Upper lobe of left lung (tissue), 4 donors: ENCODE measurements around the gene THOC6.

Experiments used
- POLR2AphosphoS5 ChIP-seq, 2 donors: sonication (generic); formaldehyde crosslinking; IDR thresholded peaks; one replicate each; pipeline ENCODE4 v1.5.1; 2017; ENCODE audit warnings: antibody characterized with exemption in 2 of 2
- TF ChIP-seq, protein P1 (sequence below), 6 experiments: fragments of 450-650 bp in 4 of 6; fragments of 200-600 bp in 2 of 6; sonication (generic) in 2 of 6; IDR thresholded peaks; one replicate each; pipeline ENCODE4 v1.5.1; 2016 to 2019; ENCODE audit warnings: antibody characterized with exemption in 6 of 6

DNA sequence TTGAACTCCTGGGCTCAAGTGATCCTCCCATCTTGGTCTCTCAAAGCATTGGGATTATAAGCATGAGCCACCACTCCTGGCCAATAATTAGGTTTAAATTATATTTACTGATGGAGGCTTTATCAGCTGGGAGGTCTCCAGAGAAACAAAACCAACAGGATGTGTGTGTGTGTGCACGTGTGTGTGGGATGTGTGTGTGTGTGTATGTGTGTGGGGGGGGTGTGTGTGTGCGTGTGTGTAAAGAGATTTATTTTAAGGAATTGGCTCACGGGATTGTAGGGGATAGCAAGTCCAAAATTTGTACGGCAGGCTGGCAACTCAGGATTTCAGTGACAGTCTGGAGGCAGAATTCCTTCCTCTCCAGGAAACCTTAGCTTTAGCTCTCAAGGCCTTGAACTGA, 27.2 kb downstream of the THOC6 start:
- TF ChIP-seq POLR2AphosphoS5 (IDR thresholded peaks at IDR 0.05): no peak
- TF ChIP-seq, protein P1, sequence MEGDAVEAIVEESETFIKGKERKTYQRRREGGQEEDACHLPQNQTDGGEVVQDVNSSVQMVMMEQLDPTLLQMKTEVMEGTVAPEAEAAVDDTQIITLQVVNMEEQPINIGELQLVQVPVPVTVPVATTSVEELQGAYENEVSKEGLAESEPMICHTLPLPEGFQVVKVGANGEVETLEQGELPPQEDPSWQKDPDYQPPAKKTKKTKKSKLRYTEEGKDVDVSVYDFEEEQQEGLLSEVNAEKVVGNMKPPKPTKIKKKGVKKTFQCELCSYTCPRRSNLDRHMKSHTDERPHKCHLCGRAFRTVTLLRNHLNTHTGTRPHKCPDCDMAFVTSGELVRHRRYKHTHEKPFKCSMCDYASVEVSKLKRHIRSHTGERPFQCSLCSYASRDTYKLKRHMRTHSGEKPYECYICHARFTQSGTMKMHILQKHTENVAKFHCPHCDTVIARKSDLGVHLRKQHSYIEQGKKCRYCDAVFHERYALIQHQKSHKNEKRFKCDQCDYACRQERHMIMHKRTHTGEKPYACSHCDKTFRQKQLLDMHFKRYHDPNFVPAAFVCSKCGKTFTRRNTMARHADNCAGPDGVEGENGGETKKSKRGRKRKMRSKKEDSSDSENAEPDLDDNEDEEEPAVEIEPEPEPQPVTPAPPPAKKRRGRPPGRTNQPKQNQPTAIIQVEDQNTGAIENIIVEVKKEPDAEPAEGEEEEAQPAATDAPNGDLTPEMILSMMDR (IDR thresholded peaks at IDR 0.05): no peak
